ENCODE data around the gene SERTAD2.

- TF ChIP-seq POLR2A (IDR thresholded peaks at IDR 0.05), result no peak
- TF ChIP-seq EP300 (IDR thresholded peaks at IDR 0.05), result no peak
- TF ChIP-seq CTCF (IDR thresholded peaks at IDR 0.05), result no peak
Observed at GRCh38 chr2:64629875-64630274, 23.8 kb downstream of the SERTAD2 start.
